Measurements from ENCODE around the gene NCAM2.

Gene NCAM2

DNA sequence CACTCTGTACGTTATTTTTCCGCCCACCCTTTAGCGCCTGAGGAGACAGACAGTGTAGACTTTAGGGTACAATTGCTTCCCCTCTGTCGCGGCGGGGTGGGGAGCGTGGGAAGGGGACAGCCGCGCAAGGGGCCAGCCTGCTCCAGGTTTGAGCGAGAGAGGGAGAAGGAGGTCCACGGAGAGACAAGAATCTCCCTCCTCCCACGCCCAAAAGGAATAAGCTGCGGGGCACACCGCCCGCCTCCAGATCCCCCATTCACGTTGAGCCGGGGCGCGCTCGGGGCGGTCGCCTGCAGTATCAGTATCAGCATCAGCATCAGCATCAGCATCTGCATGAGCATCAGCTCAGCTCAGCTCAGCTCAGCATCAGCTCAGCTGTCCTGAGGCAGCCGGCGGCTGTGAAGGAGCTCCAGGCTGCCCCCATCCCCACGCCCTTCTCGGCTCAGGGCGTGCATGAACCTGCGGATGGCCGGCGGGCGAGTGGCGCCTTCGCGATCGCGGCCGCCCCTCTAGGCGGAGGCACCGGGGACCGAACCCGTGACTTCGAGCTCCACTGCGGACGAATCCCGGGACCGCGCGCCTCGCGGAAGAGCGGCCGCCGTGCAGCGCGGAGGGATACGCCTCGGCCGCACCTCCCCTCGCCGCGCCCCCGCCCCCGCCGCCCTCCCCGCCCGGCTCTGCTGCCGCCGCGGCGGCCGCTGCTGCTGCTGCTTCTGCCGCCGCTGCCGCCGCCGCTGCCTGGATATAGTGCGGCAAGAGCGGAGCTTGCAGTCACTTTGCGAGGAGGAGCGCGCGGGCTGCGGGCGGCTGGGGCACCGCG is at the start of gene NCAM2:
Gene NCAM2, plus strand, starts transcription at position 774 of the 820 bp plus-strand sequence.
- peak; percentile 69 to 97 (median 82) for DNase-seq
- intact Hi-C loops (cut with DNase I) = loop anchor here (5.0 kb wide), 1 partner anchor 1794 kb away; no protein-coding TSS in a partner anchor

DNA sequence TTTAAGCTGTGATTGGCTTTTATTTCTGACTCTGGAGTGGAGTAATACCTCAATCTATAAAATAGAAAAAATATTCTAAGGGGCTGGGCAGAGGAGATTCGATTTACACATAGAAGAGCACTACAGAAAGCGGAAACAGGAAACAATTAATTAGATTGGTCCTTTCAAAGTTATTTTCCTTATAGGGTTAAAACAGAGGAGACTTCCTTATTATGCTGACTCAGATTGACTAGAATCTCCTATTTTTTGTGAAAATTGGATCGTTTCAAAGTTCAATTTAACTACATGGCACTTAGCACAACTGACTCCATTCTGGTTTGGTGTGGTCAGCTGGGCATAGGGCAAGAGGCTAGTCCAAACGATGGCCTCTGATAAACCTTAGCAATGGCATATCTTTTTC is 48.3 kb upstream of the NCAM2 start:
- DNase-seq = no peak
- intact Hi-C loops (cut with DNase I) = no loop called here

DNA sequence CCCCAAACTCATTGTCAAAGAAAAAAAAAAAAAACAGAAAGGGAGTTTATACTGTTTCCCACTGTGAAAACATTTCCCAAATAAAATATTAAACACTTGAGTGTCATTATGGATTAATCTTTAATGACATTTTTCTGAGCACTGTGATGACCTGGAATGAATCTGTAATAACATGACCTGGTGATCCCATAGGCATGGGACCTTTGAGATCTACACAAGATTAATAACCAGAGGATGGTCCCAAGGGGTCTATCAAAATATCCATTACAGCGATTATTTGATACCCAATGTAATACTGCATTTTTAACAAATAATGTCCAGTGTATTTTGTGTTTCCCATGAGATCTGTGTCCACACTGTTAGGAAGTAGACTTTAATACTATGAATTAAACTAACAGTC is 32.4 kb upstream of the NCAM2 start:
- intact Hi-C loops (cut with DNase I) = loop anchor here (10.0 kb wide), 1 partner anchor 61 kb away; no protein-coding TSS in a partner anchor
- DNase-seq = no peak

DNA sequence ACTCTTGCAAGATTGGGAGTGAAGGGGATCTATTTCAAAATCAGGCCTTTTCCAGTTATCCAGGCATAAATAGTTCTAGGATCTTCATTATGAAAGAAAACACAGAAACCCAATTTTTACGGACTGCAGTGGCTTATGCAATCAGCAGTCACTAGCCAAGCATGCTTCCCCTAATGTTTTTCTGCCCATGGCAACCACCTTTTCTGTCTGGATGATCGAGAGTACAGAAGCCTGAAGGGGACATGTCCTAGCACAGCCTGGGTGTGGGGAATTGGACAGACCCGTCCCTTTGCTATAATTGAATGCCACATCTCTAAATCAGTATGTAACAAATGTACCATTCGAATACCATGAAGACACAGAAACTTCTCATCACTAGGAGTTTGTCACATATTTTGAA is 29.8 kb upstream of the NCAM2 start:
- intact Hi-C loops (cut with DNase I) = loop anchor here (10.0 kb wide), 1 partner anchor 64 kb away; no protein-coding TSS in a partner anchor
- DNase-seq = peak in 3 of 10 donors; percentile 16 to 79 (median 21)

DNA sequence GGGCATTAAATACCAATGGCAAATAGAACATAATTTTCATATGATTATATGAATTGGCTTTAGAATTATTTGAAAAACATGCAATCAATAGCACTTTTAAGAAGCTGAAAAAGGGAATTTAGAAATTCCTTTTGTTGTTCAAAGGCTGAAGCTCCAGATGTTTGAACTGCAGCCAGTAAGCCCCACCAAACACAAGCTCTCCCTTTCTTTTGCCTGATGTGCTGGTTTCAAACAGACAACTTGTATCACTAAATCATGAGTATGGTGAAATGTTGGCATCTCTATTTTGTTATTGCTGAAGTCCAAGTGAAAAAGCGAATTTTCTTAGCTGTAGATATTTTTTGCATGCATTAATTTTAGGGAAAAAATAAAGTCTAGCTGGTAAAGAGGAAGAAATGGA is 27.5 kb upstream of the NCAM2 start:
- intact Hi-C loops (cut with DNase I) = loop anchor here (10.0 kb wide), 1 partner anchor 166 kb away; no protein-coding TSS in a partner anchor
- peak in 4 of 10 donors; percentile 12 to 69 (median 39) for DNase-seq

DNA sequence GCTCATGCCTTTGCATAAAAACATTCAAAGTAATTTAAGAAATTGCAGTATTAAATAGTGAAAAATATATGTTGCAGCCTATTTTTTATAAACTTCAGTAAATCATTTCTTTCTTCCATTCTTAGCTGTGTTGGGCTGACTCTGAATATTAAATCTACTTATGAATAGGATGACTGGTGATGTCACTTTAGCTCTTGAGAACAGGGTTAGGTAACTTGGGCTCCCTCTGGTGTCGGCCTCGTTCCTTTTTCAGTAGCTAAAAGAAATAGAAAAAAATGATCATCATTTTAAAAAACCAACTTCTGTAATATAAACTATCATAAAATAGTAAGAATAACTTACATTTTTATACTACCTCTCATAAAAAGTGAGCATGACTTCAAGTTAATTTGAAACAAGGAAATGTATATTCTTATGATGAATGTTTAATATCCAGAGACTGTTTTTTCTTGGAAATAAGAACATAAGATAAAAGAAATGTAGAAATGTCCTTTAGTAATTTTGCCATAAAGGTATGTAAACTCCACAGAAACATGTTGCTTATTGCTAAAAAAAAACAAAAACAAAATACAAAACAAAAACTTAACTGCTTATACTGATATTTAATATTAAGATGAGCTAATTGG is 26.8 kb upstream of the NCAM2 start:
- intact Hi-C loops (cut with DNase I) = loop anchor here (10.0 kb wide), 1 partner anchor 167 kb away; no protein-coding TSS in a partner anchor
- DNase-seq = peak in 9 of 10 donors; percentile 40 to 95 (median 77)

DNA sequence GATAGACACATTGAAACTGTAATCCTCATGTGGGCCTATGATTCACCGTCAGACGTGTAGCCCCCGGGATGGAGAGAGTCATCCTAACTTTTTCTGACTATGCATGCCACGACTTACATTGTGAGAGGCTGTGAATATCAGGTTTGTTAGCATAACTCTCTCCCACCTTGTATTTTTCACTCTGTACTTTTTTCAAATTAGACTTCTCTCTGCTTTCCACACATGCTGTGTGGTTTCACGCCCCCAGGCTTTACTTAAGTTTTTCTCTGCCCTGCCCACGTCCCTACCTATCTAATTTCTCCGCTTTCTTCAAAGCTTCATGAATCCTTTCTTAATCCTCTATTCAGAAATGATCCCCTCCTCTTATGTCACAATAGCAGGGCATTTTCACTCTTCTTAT is 3.4 kb upstream of the NCAM2 start:
- intact Hi-C loops (cut with DNase I) = loop anchor here (5.0 kb wide), 1 partner anchor 1798 kb away; no protein-coding TSS in a partner anchor
- DNase-seq = no peak

DNA sequence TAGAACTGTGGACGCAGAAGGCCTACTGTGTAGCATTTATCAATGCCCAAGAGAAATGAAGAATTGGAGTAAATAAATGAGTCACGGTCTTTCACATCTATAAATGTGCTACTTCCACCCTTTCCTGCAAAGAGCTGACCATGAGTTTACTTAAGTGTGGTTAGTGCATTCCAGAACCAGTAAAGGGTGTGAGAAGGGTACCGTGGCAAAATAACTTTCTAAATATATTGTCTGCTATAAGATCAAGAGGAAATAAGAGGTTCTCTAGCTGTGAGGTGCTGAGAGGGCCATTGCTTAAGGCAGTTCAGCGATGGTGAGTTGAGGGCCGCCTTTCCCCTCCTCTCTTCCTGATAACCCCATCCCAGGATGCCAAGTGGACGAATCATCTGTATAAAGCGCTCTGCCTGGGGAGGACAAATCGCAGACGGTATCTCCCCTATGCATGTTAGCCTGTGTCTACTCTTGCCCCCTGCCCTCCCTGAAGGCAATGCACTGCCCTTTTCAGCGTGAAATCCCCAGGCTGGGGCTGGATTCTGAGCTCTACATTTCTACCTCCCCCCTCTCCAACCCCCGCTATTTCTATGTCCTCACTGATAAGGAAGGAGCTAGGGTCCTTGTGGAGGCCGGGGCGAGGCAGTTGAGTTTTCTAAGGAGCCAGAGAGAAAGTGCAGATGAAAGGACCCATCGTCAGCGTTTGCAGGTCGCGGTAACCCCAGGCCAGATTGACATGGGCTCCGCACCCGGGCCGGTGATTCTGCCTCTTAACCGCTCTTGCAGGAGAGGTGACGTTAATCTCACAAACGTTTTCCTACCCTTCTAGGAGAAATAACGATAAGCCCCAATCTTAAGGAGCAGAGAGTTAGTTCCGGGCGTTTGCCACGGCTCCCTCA is 1.5 kb upstream of the NCAM2 start:
- intact Hi-C loops (cut with DNase I) = loop anchor here (5.0 kb wide), 1 partner anchor 1796 kb away; no protein-coding TSS in a partner anchor
- DNase-seq = peak in 2 of 10 donors; percentile 25 to 47

DNA sequence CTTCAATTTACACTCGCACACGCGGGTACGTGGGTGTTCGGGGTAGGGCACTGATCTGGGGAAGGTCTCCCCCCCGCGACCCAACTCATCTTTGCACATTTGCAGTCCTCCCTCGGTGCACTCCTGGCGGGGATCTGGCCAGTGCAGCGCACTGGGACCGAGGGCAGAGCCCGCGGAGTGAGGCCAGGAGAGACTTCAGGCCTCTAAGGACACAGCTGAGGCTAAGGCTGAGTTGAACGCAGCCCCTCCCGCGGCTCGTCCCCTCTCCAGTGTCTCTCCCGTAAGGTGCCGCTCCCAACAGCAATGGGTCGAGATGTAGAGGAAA is 936 bp upstream of the NCAM2 start:
- peak in 7 of 10 donors; percentile 19 to 88 (median 33) for DNase-seq
- intact Hi-C loops (cut with DNase I) = loop anchor here (5.0 kb wide), 1 partner anchor 1795 kb away; no protein-coding TSS in a partner anchor

DNA sequence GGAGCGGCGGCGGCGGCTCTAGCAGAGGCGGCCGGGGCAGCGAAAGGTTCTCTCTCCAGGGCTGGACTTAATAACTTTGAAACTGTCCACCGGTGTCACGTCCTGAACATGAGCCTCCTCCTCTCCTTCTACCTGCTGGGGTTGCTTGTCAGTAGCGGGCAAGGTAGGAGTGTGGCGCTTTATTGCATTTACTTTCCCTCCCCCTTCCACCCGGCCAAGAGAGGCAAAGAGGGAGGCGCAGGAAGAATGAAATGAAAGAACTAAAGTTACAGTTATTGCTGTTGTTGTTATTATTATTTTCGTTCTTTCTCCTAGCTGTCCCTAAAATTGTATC is 214 bp downstream of the NCAM2 start:
- intact Hi-C loops (cut with DNase I) = loop anchor here (5.0 kb wide), 1 partner anchor 1794 kb away; no protein-coding TSS in a partner anchor
- no peak for DNase-seq

DNA sequence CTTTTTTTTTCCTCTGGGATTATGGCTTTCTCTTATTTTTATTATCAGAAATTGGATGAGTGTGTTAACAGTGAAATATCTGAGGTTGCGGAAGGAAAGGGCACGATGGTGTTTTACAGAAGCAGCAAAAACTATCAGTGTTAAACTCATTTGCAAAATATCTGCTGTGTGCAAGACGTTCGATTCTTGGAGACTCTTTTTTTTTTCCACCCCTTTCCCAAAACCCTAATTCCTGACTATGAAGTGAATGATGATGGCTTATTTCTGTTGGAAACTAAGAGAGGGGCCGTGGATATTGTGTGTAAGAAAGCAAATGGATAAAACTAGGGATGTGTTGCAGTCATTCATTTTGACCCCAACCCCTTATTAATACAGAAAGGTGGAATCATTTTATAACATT is 677 bp downstream of the NCAM2 start:
- no peak for DNase-seq
- intact Hi-C loops (cut with DNase I) = loop anchor here (1.0 to 5.0 kb wide), 2 partner anchors 103 to 1793 kb away; no protein-coding TSS in a partner anchor

DNA sequence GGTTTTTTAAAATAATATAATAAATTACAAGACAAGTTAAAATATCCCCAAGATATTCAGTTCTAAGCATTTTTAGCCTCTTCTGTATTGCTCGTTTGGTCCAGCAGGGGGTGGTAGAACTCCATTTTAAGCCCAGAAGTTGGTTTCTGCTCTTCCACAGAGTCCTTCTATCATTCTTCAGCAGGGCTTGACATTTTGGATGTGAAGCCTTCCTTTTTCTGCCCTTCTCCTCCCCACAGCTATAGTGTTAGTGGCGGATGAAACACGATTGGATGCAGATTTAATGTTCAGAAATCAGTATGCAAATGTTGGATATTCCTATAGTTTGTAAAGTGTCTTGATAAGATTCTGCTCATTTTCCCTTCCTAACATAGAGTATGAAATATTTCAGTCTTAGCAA is 1.4 kb downstream of the NCAM2 start:
- intact Hi-C loops (cut with DNase I) = loop anchor here (1.0 to 10.0 kb wide), 4 partner anchors 103 to 1793 kb away; no protein-coding TSS in a partner anchor
- peak in 6 of 10 donors; percentile 32 to 90 (median 69) for DNase-seq

DNA sequence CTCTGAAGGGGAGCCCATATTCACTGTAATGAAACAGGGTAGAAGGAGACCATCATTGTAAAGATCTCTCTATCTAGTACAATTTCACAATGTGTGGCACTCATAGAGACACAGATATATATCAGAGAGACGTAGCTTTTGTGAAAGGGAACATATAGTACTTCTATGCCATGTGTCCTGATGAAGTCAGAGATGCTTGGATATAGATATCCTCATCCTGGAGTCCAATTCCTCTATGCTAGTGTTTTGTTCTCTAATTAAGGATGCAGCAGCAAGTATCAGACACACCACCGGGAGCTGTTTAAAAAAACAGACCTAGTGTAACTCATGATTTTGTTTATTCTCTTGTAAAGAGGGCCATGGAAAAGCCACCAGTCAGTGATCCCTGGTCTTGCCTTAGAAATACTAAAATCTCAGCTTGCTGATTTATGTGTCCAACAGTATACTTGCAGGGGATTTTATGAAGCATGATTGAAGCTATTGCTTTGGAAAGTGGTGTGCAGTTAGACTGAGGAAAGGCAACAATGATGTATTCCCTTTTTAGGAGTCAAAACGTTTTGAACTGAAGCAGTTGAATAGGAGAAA is 2.5 kb downstream of the NCAM2 start:
- DNase-seq = no peak
- intact Hi-C loops (cut with DNase I) = loop anchor here (5.0 to 10.0 kb wide), 2 partner anchors 372 to 924 kb away; no protein-coding TSS in a partner anchor

DNA sequence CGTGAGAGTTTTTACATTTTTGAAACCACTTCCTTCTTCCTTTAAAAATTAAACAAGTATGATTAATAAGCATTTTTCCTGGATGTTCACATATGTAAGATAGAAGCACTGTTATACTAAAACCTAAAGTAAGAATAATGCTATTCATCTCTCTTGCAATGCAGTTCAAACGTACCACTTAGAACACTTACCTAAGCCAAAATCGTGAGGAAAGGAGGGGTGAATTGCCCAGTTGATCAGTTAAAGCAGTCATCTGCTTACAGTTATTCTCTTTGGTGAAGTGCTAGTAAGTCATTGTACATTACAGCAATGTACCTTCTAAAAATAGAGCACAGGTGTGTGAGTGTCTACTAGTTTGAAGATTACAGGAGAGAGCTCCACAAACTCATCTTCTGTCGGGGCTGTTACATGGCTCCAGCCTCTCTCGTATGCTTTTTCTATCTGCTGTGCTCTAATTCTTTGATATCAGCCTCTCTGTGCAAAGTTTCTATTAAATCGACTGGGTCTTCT is 3.4 kb downstream of the NCAM2 start:
- intact Hi-C loops (cut with DNase I) = loop anchor here (5.0 to 10.0 kb wide), 2 partner anchors 371 to 923 kb away; no protein-coding TSS in a partner anchor
- no peak for DNase-seq

DNA sequence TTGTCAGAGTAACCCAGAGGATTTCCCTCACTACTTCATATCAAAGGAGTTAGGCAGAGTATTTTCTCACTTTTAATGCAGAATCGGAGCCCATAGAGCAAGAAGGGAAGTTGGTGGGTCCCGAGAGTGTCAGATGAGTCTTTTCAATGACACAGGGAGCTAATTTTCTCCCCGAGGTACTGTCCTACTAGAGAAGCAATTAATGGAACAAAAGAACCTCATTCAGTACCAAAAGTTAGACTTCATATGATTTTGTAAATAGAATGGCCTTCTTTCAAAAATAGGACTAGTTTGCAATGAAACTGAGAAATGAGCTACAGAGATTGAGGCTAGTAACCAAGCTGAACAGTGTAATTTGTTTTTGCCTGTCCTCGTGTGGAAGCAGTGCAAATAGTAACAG is 3.9 kb downstream of the NCAM2 start:
- no peak for DNase-seq
- intact Hi-C loops (cut with DNase I) = loop anchor here (5.0 to 10.0 kb wide), 2 partner anchors 370 to 923 kb away; no protein-coding TSS in a partner anchor

DNA sequence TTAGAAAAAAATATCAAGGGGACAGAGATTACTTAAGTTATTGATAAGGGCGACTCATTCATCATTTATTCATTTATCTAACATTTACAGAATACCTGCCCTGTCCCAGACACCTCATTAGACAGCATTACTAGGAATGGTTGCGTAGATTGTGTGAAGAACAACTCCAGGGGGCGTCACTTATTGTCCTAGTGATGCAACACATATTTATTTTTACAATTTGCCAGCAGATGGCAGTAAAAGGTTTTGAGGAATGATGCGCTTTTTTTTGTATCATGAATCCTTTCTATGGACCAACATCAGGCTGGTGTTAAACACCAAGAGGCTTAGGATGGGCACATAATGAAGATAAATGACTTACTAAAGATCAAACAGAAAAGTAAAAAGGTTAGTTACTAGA is 5.5 kb downstream of the NCAM2 start:
- DNase-seq = no peak
- intact Hi-C loops (cut with DNase I) = loop anchor here (1.0 to 10.0 kb wide), 3 partner anchors 99 to 921 kb away; no protein-coding TSS in a partner anchor

DNA sequence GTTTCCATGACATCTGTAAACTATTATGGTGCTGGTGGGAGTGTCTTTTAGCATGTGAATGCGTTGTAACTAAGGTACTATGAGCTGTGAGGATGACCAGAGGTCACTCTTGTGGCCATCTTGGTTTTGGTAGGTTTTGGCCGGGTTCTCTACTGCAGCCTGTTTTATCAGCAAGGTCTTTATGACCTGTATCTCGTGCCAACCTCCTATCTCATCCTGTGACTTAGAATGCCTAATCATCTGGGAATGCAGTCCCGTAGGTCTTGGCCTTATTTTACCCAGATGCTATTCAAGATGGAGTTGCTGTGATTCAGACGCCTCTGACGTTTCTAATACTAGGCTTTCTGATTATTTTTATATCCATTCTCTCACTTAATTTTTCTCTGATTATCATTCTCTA is 9.4 kb downstream of the NCAM2 start:
- intact Hi-C loops (cut with DNase I) = loop anchor here (10.0 kb wide), 1 partner anchor 917 kb away; no protein-coding TSS in a partner anchor
- no peak for DNase-seq

DNA sequence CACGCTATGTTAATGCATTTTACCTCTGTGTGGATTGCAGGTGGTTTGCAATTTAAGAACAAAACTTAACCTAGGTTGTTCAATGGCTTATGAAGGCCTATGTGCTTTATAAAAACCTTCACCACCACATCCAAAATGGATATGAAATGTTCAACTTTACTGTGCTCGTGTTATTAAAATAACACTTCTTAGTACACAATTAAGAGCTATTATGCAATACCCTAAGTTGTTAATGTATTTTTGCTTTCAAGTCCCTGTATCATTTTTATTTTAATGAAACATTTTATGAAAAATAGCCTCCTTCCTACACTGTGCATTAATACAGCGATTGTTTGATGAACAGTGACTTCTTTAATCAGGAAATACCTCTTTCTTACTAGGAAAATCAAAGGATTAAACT is 12.0 kb downstream of the NCAM2 start:
- DNase-seq = no peak
- intact Hi-C loops (cut with DNase I) = no loop called here

DNA sequence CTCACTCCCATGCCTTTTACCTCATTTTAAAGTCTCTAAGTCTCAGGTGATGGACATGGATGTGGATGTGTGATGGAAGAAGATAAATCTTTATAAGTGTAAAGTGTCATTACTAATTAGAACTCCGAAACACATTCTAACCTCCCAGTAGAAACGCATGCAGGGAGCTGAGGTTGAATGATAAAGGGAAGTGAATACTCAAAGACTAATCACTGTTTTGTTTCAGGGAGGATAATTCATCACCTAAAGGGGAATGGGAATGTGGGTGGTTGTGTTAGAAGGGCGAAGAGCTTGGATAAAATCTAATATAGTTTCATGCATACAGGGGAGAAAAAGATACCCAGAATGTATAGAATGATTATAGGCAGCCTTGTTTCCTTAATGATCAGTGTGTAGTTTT is 12.5 kb downstream of the NCAM2 start:
- intact Hi-C loops (cut with DNase I) = no loop called here
- DNase-seq = no peak

Data from posterior cingulate gyrus (tissue), 11 donors.